Body of pancreas (tissue), 4 donors: ENCODE data around the gene PLCXD3.

Experiments
- CTCF ChIP-seq, 7 experiments: fragments of 450-650 bp in 4 of 7; fragments of 200-600 bp in 3 of 7; sonication (generic) in 3 of 7; IDR thresholded peaks; one replicate each; pipeline ENCODE4 v1.5.1; 2016 to 2019; ENCODE audit warnings: antibody characterized with exemption in 7 of 7
- POLR2A ChIP-seq, 3 donors: fragments of 450-650 bp; IDR thresholded peaks; one replicate each; pipeline ENCODE4 v1.6.1; 2016; ENCODE audit warnings: antibody characterized with exemption in 3 of 3, mild to moderate bottlenecking in 2 of 3

- TF ChIP-seq CTCF (IDR thresholded peaks at IDR 0.05) (no peak), POLR2A (IDR thresholded peaks at IDR 0.05) (no peak)
Measured at GRCh38 chr5:41406936-41407335, 103.5 kb downstream of the PLCXD3 start.
